Measurements from ENCODE around the gene CHRNB2.

CHRNB2 gene

DNA sequence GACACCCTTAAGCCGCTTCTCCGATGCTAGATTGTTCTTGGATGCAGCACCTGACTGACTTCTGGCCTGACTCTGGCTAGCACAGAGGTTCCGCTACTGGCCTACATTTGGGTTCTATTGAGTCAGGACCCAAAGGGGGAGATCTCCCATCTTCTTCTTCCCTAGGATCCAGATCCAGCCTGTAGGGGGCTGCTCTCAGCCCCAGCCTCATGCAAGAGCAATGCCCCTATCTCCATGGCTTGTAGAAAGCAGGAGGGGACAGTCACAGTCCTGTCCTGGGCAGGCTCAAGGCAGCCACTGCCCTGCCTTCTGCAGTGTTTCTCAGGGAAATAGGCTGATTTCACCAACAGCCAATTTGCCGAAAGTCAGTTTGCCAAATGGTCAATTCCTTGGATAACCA lies 46.7 kb downstream of the CHRNB2 start:
- DNase-seq: no peak

DNA sequence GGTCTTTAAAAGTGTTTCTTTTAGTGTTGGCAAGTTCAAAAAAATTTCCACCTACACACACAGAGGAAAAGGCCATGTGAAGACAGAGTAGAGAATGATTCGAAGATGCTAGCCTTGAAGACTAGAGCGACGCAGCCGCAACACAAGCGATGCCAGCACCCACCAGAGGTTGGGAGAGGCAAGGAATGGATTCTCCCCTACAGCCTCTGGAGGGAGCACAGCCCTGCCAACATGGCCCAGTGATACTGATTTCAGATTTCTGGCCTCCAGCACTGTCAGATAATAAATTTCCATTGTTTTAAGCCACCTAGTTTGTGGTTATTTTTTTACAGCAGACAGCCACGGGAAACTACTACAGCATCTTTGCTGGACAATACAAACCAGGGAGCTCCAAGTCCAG lies 47.3 kb downstream of the CHRNB2 start:
- no peak for DNase-seq

DNA sequence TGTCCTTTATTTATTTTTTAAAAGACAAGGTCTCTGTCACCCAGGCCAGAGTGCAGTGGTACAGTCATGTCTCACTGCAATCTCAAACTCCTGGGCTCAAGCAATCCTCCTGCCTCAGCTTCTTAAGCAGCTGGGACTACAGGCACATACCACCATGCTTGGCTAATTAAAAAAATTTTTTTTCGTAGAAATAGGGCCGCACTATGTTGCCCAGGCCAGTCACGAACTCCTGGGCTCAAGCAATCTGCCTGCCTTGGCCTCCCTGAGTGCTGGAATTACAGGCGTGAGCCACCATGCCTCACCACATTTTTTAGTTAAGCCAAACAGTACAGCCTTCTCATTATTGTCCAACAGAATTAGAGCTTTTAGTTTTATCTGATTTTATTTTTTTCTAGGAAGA lies 47.8 kb downstream of the CHRNB2 start:
- DNase-seq: no peak

DNA sequence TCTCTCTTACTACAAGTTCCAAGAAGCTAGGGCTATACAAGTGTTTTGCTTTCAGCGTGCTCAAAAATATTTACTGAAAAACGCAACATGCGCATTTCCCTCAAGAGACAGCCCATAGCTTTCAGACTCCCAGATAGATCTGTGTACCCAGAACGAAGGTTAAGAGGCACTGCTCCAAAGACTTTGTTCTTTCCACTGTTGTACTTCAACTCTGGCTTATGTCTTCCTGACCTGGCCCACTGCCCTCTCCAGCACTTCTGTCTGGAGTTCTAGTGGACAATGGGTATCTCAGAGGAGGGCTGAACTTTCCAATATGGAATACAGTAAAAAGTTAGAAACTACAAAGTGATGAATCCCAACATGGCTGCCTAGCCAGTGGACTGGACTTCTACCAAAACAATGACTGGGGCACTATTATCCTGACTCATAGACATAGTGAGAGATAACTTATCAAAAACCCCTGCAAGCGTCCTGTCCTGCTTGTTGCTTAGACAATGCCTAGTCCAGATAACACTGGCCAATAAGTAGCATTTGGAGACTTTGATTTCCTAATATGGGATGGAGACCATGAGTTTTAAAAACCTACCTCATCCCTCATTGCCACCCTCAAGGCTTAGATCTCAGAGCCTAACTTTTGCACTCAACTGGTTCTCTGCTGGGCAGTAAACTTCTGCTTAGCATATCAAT lies 49.2 kb downstream of the CHRNB2 start:
- no peak for DNase-seq

DNA sequence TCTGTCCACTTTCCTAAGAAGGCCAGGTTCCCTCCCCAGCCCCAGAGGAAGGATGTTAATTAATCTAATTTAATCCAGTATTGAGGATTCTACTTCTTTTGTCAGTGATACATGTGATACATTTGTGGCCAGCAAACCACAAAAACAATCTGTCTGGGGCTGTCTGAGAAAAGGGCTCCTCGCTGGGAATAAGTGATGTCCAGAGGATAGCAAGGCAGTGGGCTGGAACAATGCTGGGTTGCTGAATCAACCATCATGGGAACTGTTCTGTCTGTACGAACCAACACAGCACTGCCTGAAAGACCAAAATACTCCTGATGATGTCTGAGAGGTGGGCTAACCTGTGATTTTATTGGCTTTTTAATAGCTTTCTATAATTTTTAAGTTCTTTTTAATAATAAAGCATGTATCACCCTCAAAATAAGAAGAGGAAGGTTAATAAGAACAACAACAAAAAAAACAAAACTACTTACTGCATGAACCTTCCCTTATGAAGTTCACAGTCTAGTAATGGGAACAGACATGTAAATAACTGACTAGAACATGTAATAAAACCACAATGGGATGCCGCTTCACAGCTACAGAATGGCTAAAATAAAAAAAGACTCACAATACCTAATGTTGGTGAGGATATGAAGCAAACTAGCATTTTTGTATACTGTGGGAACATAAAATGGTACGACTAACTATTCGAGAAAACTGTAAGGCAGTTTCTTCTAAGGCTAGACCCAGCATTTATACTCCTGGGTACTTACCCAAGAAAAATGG lies 51.8 kb downstream of the CHRNB2 start:
- DNase-seq: no peak

DNA sequence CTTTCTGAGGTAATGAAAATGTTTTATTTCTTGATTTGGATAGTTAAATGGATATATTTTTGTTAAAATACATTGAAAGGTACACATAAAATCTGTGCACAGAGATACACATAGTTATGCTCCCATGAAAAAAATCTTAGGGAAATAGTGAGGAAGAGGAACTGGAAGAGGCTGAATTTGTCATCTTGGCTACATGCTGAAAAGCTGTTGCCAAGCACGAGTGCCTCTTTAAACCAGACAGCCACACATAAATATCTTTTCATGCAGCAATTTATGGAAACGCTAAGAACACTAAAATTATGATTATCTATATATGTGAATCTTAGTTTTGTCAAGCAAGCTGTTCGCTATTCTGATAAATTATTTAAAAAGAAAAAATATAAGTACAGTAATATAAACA lies 53.2 kb downstream of the CHRNB2 start:
- no peak for DNase-seq

DNA sequence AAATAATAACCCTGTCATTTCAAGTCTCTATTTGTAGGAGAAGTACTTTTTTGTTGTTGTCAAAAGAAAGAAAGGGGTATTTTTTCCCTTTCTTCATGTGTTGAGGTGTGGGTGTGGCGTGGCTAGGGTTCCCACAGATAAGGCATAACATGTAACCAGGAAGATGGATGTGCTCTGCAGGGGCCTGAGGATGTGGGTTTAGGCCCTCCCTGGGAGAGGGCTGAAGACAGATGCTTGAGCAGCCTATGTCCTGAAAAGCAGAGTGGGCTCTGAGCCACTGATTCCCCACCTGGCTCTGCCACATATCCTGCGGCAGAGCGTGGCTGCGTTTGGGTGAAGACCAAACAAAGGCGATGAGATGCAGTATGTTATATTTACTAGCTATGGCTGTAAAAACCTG lies 54.3 kb downstream of the CHRNB2 start:
- no peak for DNase-seq

DNA sequence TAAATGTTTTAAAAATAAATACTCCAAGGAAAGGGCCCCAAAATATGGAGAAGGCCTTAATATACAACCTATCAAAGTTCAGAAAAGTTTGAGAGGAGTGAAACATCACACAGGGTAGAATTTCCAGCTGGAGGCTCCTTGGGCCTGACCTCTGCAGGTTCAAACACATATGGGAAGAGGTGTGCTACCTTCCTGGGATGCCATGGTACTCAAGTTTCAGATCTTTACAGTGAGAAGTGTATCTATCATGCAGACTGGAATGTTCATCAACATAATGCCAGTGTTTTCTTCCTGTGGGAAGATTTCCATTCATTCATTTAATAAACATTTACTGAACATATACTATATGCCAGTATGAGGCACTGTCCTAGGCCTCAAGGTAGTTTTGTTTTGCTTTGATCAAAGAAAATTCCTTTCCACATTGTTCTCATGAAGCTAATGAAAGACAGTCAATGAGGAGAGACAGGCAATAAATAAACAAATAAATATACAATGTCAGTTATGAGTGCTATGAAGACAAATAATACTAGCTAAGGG lies 55.0 kb downstream of the CHRNB2 start:
- no peak for DNase-seq

DNA sequence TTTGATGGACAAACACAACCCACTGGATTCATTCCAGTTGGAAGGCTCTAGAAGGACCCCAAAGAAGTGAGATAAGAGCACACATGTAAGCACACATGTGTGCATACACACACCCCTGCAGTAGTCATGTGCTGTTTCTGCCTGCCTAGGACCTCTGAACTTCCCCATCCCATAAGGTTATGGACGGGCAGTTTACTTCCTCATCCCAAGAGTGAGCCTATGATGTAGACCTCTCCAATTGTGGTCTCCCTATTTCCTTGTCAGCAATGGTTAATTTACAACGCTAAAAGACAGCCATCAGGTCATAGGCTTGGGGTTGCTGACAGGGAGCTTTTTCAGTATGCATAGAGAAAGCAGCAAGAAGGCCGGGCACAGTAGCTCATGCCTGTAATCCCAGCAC lies 55.8 kb downstream of the CHRNB2 start:
- DNase-seq: no peak

DNA sequence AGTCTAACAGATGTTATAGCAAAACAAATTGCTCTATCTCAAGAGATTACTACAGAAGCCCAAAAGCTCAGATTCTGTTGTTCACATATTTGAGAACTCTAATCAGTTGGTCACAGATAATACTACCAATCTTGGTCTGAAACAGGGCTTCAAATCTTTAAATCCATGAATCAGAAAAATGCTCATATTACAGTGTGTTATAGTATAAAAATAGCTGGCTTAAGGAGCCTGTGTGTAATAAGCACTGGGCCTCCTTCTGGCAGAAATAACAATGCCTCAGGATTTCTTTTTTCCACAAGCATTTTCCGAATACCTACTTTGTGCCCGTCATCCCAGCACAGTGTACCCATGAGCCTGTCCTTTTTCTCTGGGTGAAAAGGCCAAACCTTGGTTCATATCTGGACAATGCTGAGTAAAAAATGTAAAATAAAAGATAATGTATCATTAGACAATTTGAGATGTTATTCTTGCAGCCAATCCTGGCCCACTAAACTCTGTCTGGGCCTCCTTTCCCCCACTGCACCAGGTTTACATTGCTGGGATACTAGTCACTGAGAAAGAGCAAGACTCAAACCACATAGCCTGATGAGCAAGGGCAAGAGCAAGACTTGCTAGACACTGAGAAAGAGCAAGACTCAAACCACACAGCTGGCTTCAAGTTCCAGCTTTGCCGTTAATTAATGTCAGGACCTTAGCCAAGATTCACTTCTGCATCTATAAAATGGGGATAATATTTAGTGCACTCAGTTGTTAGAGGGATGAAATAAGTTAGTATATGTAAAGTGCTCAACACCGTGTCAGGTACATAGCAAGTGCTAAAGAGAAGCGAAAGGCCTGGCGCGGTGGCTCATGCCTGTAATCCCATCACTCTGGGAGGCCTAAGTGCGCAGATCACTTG lies 57.4 kb downstream of the CHRNB2 start:
- no peak for DNase-seq

DNA sequence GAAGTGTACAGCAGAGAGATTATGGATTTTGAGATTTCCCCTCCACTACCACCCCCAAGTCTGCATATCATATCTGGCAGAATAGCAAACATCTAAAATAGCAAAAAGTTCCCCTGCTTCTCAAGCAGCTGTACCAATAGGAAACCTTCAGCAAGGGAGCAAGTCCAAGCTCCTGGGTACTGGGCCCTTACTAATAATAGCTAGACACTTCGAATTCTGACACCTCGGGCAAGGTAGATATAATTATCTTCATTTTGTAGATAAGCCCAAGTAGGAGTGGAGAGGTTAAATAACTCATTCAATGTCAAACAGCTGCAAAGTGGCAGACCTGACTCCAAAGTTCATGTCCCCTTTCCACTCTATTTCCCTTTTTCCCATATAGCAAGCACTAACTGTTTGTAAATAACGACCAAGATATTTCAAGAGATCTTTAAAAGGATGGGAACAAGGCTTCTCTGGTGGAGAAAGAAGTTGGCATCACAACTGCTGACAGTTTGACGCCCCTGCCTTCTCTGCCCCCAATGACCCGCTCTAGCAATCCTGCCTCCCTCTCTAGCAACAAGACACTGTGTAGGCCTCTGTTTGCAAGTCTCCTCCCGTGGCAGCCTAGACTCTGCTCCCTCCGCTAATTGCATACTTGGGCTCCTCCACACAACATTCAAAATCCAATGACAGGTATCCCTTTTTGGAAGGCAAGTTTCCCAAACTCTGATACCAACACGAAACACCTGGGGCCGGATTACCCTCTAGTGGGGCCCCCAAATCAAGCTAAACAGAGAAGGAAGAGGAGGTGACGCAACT lies 59.1 kb downstream of the CHRNB2 start:
- DNase-seq: no peak

DNA sequence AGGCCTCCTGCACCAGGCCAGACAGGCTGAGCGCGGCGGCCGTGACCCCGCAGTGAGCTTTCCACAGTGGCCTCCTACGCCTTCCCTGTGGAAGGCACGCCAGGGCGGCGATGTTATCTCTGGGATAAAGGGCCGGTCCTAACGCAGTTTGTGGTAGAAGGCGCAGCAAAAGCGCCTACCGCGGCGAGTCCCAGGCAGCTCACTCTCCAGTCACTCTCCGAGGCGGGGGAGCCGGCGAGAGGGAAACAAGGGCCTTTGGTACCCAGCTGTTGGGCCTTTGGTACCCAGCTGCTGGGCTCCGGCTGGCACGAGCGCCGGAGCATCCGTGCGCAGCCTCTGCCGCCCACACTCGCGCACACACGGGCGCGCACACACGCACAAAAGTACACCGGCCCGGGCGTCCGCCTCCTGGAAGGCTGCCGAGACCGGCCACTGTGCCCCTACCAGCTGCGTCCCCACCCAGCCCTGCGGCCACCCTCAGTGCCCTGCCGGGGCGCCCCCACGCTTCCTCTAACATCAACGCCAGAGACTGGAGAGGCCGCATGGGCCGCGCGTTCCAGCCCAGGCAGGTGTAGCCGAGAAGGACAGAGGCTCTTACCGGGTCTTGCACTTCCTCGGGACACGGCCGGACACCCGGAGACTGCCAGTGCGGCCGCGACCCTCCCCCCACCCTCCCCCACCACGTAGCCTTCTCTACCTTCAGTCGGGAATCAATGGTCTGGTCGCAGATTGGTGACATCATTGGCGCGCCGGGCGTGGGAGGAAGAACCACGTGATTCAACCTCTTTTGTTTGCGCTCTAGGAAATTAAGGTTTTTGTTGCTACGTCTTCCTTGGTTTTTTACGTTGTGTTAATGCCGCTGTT lies 59.9 kb downstream of the CHRNB2 start:
- DNase-seq: peak; percentile 88

DNA sequence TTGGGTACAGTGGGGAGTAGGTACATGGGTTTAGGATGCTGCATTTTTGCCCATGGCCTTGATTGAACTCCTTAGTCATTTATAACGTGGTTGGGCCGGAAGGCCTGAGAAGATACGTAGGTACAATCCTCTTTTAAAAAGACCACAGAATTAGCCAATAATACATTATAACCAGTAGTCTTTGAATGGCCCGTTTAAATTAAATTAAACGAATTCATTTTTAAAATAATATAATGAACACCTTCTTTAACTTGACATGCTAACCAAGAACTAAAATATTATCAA lies 60.5 kb downstream of the CHRNB2 start:
- no peak for DNase-seq

DNA sequence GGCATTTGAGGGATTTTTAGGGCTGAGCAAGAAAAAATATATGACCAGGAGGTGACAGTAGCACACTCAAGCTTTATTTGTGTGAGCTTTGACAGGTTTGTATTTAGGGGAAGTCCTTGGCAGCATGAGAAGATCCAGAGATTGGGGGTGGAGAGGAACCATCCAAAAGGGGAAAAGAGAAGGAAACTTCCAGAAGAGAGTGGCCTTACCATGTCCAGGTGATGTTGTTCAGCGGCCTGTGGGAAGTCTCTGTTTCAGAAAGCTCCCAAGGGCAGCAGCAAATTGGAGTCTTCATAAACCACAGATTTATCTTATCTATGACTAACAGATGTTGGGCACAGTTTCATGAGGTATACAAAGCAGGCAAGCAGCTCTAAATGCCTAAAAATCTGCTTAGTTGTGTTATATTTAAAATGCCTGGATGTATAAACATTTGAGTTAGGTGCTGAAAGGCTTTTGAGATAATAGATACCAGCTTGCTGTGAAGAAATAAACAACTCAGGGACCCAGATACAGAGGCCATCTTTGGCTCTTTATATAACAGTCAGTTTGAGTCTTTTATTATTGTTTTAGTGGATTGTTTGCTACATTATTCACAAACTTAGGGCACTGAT lies 61.6 kb downstream of the CHRNB2 start:
- DNase-seq: no peak
